ENCODE measurements around the gene BTBD10.

GRCh38 chr11:13479688-13480087, 16.7 kb upstream of the BTBD10 start:
- no peak for TF ChIP-seq GATA2 (IDR thresholded peaks at IDR 0.05; ENCODE audit: low read depth, low read length)
- TF ChIP-seq GATA3 (IDR thresholded peaks at IDR 0.05; ENCODE audit: low read depth, low read length) = no peak
